MCF 10A (cell line): ENCODE measurements around the gene ARHGAP31. TPM values are rescaled to one million over a fixed set of nuclear protein-coding genes. Genes with fewer than 3 reads are reported as not detected.

Source experiments
- BruUV-seq: library from RNA; stranded (reverse); fragments of 400-500 nt; replicated peaks from 2 replicates; lab custom pipeline; 2021; lab: Mats Ljungman, UMichigan
- CTCF ChIA-PET: fragments of 300-600 bp; sonication (Branson Sonifier 250); formaldehyde crosslinking; extraction: SDS; loops from one replicate; lab custom pipeline; 2021; ENCODE audit warnings: antibody characterized with exemption, inconsistent platforms; lab: Yijun Ruan, JAX
- POLR2A ChIA-PET: fragments of 300-600, 350-650 bp; sonication (Branson Sonifier 250); formaldehyde crosslinking; extraction: SDS; loops from one replicate; lab custom pipeline; 2020; ENCODE audit warnings: antibody characterized with exemption, inconsistent platforms; lab: Yijun Ruan, JAX
- DNase-seq: peaks from one replicate; pipeline ENCODE4 v3.0.0-alpha.2; 2018; ENCODE audit not compliant: unreplicated experiment
- H3K27ac Mint-ChIP-seq: one replicate; pipeline ENCODE4 v1.8.0; 2022; ENCODE audit warnings: mild to moderate bottlenecking, low read depth, mixed read lengths; ENCODE audit not compliant: unreplicated experiment
- H3K27me3 Mint-ChIP-seq: one replicate; pipeline ENCODE4 v1.8.0; 2022; ENCODE audit warnings: mixed read lengths; ENCODE audit not compliant: insufficient read depth, unreplicated experiment
- H3K36me3 Mint-ChIP-seq: one replicate; pipeline ENCODE4 v1.8.0; 2022; ENCODE audit warnings: mild to moderate bottlenecking, moderate library complexity, mixed read lengths; ENCODE audit not compliant: insufficient read depth, unreplicated experiment
- H3K4me1 Mint-ChIP-seq: one replicate; pipeline ENCODE4 v1.8.0; 2022; ENCODE audit warnings: mixed read lengths; ENCODE audit not compliant: insufficient read depth, unreplicated experiment
- H3K4me3 Mint-ChIP-seq: one replicate; pipeline ENCODE4 v1.8.0; 2022; ENCODE audit warnings: mild to moderate bottlenecking, moderate library complexity, mixed read lengths; ENCODE audit not compliant: unreplicated experiment
- H3K9me3 Mint-ChIP-seq: one replicate; pipeline ENCODE4 v1.8.0; 2022; ENCODE audit warnings: mixed read lengths; ENCODE audit not compliant: unreplicated experiment
- CTCF ChIP-seq: fragments of 200-600 bp; IDR thresholded peaks from one replicate; pipeline ENCODE4 v1.8.0; 2022; ENCODE audit warnings: antibody characterized with exemption, mild to moderate bottlenecking; ENCODE audit not compliant: unreplicated experiment
- intact Hi-C: fragments of 100-400 bp; cut with micrococcal nuclease; formaldehyde crosslinking; loops from 2 replicates; pipeline ENCODE4 v1.14.1; 2022
- total RNA-seq: library from RNA; stranded (reverse); gene quantifications from 2 replicates; pipeline ENCODE4 v1.2.3, GENCODE V29; 2022

The ARHGAP31 gene
- total RNA-seq, 1 experiment from 2014 or later = 4.4 TPM

- Mint-ChIP-seq H3K9me3 (no peaks in the 10 kb centered on the region), H3K36me3 (peaks cover 27% of the 10 kb centered on the region), H3K4me3 (no peak overlapping the region), H3K27ac (no peak overlapping the region), H3K27me3 (no peaks in the 10 kb centered on the region), H3K4me1 (no peaks in the 10 kb centered on the region)
- POLR2A ChIA-PET = no interaction called here
- CTCF ChIA-PET = interaction anchor here (1.6 kb wide), 1 partner anchor 272 kb away, joined by 3 read pairs; no protein-coding TSS in a partner anchor
- DNase-seq = no peak
- no TSS peak for BruUV-seq
- TF ChIP-seq CTCF = no peak
- intact Hi-C loops = no loop called here
These were observed 114.2 kb downstream of the ARHGAP31 start for GRCh38 chr3:119408243-119408950.

- intact Hi-C loops = no loop called here
- Mint-ChIP-seq H3K27ac (no peak overlapping the region), H3K27me3 (no peaks in the 10 kb centered on the region), H3K36me3 (peaks cover 19% of the 10 kb centered on the region), H3K4me3 (no peak overlapping the region), H3K4me1 (no peaks in the 10 kb centered on the region), H3K9me3 (no peaks in the 10 kb centered on the region)
- no peak for DNase-seq
- no TSS peak for BruUV-seq
- ChIA-PET POLR2A (no interaction called here), CTCF (interaction anchor here (1.6 kb wide), 1 partner anchor 270 kb away, joined by 3 read pairs; no protein-coding TSS in a partner anchor)
- TF ChIP-seq CTCF = no peak
These were observed 115.7 kb downstream of the ARHGAP31 start for GRCh38 chr3:119409844-119410243.

DNA sequence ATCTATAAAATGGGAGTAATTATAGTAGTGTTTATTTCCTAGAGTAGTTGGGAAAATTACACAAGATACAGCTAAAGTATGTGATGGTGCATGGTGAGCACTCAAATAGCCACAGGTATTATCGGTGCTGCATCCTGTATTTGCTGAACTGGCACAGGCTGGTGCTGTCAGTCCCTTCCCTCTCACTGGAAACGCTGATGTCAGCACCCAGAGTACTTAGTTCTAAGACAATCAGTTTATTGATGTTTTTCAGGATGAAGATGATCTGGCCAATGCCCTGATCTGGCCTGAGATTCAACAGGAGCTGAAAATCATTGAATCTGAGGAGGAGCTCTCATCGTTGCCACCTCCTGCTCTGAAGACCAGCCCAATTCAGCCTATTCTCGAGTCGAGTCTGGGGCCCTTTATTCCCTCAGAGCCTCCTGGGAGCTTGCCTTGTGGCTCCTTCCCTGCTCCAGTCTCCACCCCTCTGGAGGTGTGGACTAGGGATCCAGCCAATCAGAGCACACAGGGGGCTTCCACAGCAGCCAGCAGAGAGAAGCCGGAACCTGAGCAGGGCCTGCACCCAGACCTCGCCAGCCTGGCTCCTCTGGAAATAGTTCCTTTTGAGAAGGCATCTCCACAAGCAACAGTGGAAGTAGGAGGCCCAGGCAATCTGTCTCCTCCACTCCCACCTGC, 119.6 kb downstream of the ARHGAP31 start:
- H3K4me3 Mint-ChIP-seq = no peak overlapping the region
- intact Hi-C loops = no loop called here
- H3K9me3 Mint-ChIP-seq = no peaks in the 10 kb centered on the region
- peaks cover 23% of the 10 kb centered on the region for H3K36me3 Mint-ChIP-seq
- no TSS peak for BruUV-seq
- POLR2A ChIA-PET = no interaction called here
- TF ChIP-seq CTCF = no peak
- H3K27ac Mint-ChIP-seq = no peak overlapping the region
- no peak for DNase-seq
- no peaks in the 10 kb centered on the region for H3K27me3 Mint-ChIP-seq
- CTCF ChIA-PET = interaction anchor here (1.0 kb wide), 1 partner anchor 8 kb away, joined by 3 read pairs; no protein-coding TSS in a partner anchor
- H3K4me1 Mint-ChIP-seq = no peaks in the 10 kb centered on the region

GRCh38 chr3:119416873-119417272, 122.7 kb downstream of the ARHGAP31 start:
- intact Hi-C loops = no loop called here
- Mint-ChIP-seq H3K4me1 (no peaks in the 10 kb centered on the region), H3K9me3 (no peaks in the 10 kb centered on the region), H3K36me3 (peaks cover 11% of the 10 kb centered on the region), H3K27me3 (no peaks in the 10 kb centered on the region), H3K27ac (no peak overlapping the region), H3K4me3 (no peak overlapping the region)
- POLR2A ChIA-PET = no interaction called here
- no peak for TF ChIP-seq CTCF
- BruUV-seq = no TSS peak
- CTCF ChIA-PET = interaction anchor here (0.6 to 1.9 kb wide), 2 partner anchors 11 to 1976 kb away, joined by 4 to 9 read pairs; no protein-coding TSS in a partner anchor
- DNase-seq = no peak
